BLaER1 (cell line): ENCODE results near the gene CHST13.
A peak's percentile ranks its signal among the peaks of the same experiment; 100 is the strongest.

Experiments used
- H3K27ac ChIP-seq: shearing (Covaris generic); formaldehyde crosslinking; 2 replicates; pipeline ENCODE4 v1.8.1; 2022
- H3K27me3 ChIP-seq: shearing (Covaris generic); formaldehyde crosslinking; 2 replicates; pipeline ENCODE4 v1.8.1; 2022
- H3K36me3 ChIP-seq: shearing (Covaris generic); formaldehyde crosslinking; 2 replicates; pipeline ENCODE4 v1.8.1; 2022
- H3K4me1 ChIP-seq: shearing (Covaris generic); formaldehyde crosslinking; 2 replicates; pipeline ENCODE4 v1.8.1; 2022
- H3K4me2 ChIP-seq: shearing (Covaris generic); formaldehyde crosslinking; 2 replicates; pipeline ENCODE4 v1.8.1; 2022
- H3K4me3 ChIP-seq: shearing (Covaris generic); formaldehyde crosslinking; 2 replicates; pipeline ENCODE4 v1.8.1; 2022
- H3K9ac ChIP-seq: shearing (Covaris generic); formaldehyde crosslinking; 2 replicates; pipeline ENCODE4 v1.8.1; 2022
- H3K9me3 ChIP-seq: shearing (Covaris generic); formaldehyde crosslinking; 2 replicates; pipeline ENCODE4 v1.8.1; 2022
- H4K20me1 ChIP-seq: shearing (Covaris generic); formaldehyde crosslinking; 2 replicates; pipeline ENCODE4 v1.8.1; 2022
- Cebpa-rat ChIP-seq: shearing (Covaris generic); IDR thresholded peaks from 2 replicates; pipeline ENCODE4 v1.8.1; 2022

The CHST13 gene

GRCh38 chr3:126495786-126496185 lies 28.2 kb upstream of the CHST13 start:
- no peaks in the 10 kb centered on the region for H3K27me3 ChIP-seq
- TF ChIP-seq Cebpa-rat: no peak
- no peak overlapping the region for H3K4me3 ChIP-seq
- H3K36me3 ChIP-seq: no peaks in the 10 kb centered on the region
- H3K9ac ChIP-seq: no peak overlapping the region
- no peaks in the 10 kb centered on the region for H3K9me3 ChIP-seq
- 0 out of 2 replicates have a peak overlapping the region, but pooled peaks have one; percentile 49 for H3K27ac ChIP-seq
- peaks cover 98% of the 10 kb centered on the region for H3K4me1 ChIP-seq
- peak overlapping the region; percentile 75 for H3K4me2 ChIP-seq
- H4K20me1 ChIP-seq: no peaks in the 10 kb centered on the region

GRCh38 chr3:126496894-126497850 lies 26.8 kb upstream of the CHST13 start:
- peak overlapping the region; percentile 75 for H3K4me2 ChIP-seq
- no peaks in the 10 kb centered on the region for H3K27me3 ChIP-seq
- no peak overlapping the region for H3K4me3 ChIP-seq
- peak overlapping the region; percentile 27 for H3K9ac ChIP-seq
- H3K36me3 ChIP-seq: no peaks in the 10 kb centered on the region
- H3K27ac ChIP-seq: peak overlapping the region; percentile 61
- no peaks in the 10 kb centered on the region for H3K9me3 ChIP-seq
- peaks cover 98% of the 10 kb centered on the region for H3K4me1 ChIP-seq
- no peaks in the 10 kb centered on the region for H4K20me1 ChIP-seq
- no peak for TF ChIP-seq Cebpa-rat

DNA sequence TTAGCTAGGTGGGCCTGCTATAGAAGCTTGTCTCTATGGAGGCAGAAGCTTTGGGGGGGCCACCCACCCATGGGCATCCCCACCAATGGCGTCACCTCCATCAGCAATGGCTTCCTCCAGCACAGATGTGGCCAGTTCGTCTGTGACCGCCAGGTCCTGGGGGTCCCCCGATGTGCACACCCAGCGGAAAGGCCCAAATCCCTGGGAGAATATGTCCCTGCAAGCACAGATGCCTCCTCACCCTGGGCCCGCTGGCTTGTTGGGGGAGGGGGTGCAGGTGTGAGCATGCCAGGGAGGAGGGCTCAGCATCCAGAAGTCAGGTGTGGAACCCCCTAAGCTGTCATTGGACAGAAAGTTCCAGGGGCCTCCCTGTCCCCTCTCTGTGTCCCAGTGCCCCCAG lies 26.0 kb upstream of the CHST13 start:
- H3K9ac ChIP-seq: no peak overlapping the region
- no peak overlapping the region for H3K4me3 ChIP-seq
- peak overlapping the region; percentile 61 for H3K27ac ChIP-seq
- no peaks in the 10 kb centered on the region for H4K20me1 ChIP-seq
- peak overlapping the region; percentile 75 for H3K4me2 ChIP-seq
- H3K36me3 ChIP-seq: no peaks in the 10 kb centered on the region
- H3K4me1 ChIP-seq: peaks cover 90% of the 10 kb centered on the region
- no peaks in the 10 kb centered on the region for H3K9me3 ChIP-seq
- no peak for TF ChIP-seq Cebpa-rat
- no peaks in the 10 kb centered on the region for H3K27me3 ChIP-seq

DNA sequence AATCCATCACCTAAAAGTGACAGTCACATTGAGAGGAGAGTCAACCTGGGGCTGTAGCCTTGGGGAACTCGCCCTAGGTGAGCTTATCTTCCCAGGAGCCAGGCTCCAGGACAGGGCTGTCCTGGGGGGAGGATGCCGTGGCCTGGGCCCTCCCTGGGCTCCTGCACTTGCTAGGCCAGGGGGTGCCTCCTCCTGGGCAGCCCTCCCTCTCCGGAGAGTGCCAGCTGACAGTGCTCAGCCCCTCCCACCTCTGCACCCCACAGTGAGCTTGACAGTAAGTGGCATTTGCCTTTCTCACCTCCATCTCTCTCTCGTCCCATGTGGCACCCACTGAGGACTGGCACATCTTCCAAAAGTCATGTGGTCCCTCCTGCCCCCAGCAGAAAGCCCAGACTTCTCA lies 25.5 kb upstream of the CHST13 start:
- Histone ChIP-seq H3K4me3 (no peak overlapping the region), H3K4me1 (peaks cover 85% of the 10 kb centered on the region), H3K4me2 (peak overlapping the region; percentile 75), H3K9me3 (no peaks in the 10 kb centered on the region), H3K27me3 (no peaks in the 10 kb centered on the region), H3K9ac (no peak overlapping the region), H4K20me1 (no peaks in the 10 kb centered on the region), H3K36me3 (no peaks in the 10 kb centered on the region), H3K27ac (peak overlapping the region; percentile 61; the same call in 1 of the 2 replicates)
- no peak for TF ChIP-seq Cebpa-rat

GRCh38 chr3:126498929-126499328 lies 25.0 kb upstream of the CHST13 start:
- Histone ChIP-seq H3K4me1 (peaks cover 82% of the 10 kb centered on the region), H3K4me2 (peak overlapping the region; percentile 75), H3K9ac (no peak overlapping the region), H3K27me3 (no peaks in the 10 kb centered on the region), H3K4me3 (no peak overlapping the region), H4K20me1 (no peaks in the 10 kb centered on the region), H3K9me3 (no peaks in the 10 kb centered on the region), H3K36me3 (no peaks in the 10 kb centered on the region), H3K27ac (no peak overlapping the region)
- no peak for TF ChIP-seq Cebpa-rat

GRCh38 chr3:126499401-126499800 lies 24.6 kb upstream of the CHST13 start:
- Histone ChIP-seq H3K4me1 (peaks cover 78% of the 10 kb centered on the region), H3K36me3 (no peaks in the 10 kb centered on the region), H3K27me3 (no peaks in the 10 kb centered on the region), H3K27ac (no peak overlapping the region), H3K9ac (no peak overlapping the region), H4K20me1 (no peaks in the 10 kb centered on the region), H3K9me3 (no peaks in the 10 kb centered on the region), H3K4me3 (no peak overlapping the region), H3K4me2 (no peak overlapping the region)
- no peak for TF ChIP-seq Cebpa-rat

GRCh38 chr3:126500016-126500415 lies 23.9 kb upstream of the CHST13 start:
- Histone ChIP-seq H3K4me2 (no peak overlapping the region), H3K9ac (no peak overlapping the region), H3K27ac (no peak overlapping the region), H3K9me3 (no peaks in the 10 kb centered on the region), H3K4me1 (peaks cover 71% of the 10 kb centered on the region), H3K36me3 (no peaks in the 10 kb centered on the region), H3K4me3 (no peak overlapping the region), H4K20me1 (no peaks in the 10 kb centered on the region), H3K27me3 (no peaks in the 10 kb centered on the region)
- no peak for TF ChIP-seq Cebpa-rat

GRCh38 chr3:126501054-126501453 lies 22.9 kb upstream of the CHST13 start:
- H3K27me3 ChIP-seq: no peaks in the 10 kb centered on the region
- H3K4me3 ChIP-seq: no peak overlapping the region
- H3K36me3 ChIP-seq: no peaks in the 10 kb centered on the region
- no peaks in the 10 kb centered on the region for H3K9me3 ChIP-seq
- H3K9ac ChIP-seq: no peak overlapping the region
- H3K4me1 ChIP-seq: peaks cover 61% of the 10 kb centered on the region
- H3K4me2 ChIP-seq: peak overlapping the region; percentile 55
- no peak for TF ChIP-seq Cebpa-rat
- no peak overlapping the region for H3K27ac ChIP-seq
- H4K20me1 ChIP-seq: no peaks in the 10 kb centered on the region

DNA sequence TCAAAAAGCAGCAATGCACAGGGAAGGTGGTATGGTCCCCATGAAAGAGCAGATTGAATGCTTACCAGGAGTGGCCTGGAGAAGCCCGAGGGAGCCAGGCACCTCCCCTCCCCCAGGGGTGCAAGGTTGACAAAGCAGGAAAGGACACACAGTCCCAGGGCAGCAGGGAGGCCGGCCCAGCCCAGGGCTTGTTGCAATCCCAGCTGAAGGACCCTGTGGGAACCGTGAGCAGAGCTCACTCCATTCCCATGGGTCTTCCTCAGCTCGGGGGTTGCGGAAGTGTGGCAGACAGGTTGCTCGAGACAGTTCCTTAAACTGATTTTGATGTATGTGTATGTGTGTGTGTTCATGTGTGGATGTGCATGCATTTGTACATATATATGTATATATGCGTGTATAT lies 22.2 kb upstream of the CHST13 start:
- Histone ChIP-seq H3K27me3 (no peaks in the 10 kb centered on the region), H3K4me1 (peaks cover 54% of the 10 kb centered on the region), H3K27ac (no peak overlapping the region), H3K4me3 (no peak overlapping the region), H3K36me3 (no peaks in the 10 kb centered on the region), H4K20me1 (no peaks in the 10 kb centered on the region), H3K4me2 (peak overlapping the region; percentile 55), H3K9ac (no peak overlapping the region), H3K9me3 (no peaks in the 10 kb centered on the region)
- TF ChIP-seq Cebpa-rat: no peak

DNA sequence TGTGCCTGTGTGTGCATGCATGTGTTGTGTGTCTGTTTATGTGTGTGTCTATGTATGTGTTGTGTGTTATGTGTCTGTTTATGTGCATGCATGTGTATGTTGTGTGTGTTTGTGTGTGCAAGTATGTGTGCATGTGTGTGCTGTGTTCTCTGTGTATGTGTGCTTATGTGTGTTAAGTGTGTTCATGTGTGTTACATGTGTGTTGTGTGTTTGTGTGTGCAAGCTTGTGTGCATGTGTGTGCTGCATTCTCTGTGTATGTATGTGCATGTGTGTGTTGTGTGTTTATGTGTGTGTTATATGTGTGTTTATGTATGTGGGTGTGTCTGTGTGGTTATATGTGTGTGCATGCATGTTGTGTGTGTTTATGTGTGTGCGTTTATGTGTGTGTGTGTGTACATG lies 21.3 kb upstream of the CHST13 start:
- TF ChIP-seq Cebpa-rat: no peak
- Histone ChIP-seq H3K4me1 (peaks cover 45% of the 10 kb centered on the region), H3K4me3 (no peak overlapping the region), H3K4me2 (no peak overlapping the region), H3K27ac (no peak overlapping the region), H3K27me3 (no peaks in the 10 kb centered on the region), H3K9me3 (no peaks in the 10 kb centered on the region), H3K9ac (no peak overlapping the region), H3K36me3 (no peaks in the 10 kb centered on the region), H4K20me1 (no peaks in the 10 kb centered on the region)
